ENCODE measurements around the gene DENND2D. TPM values are rescaled to one million over a fixed set of nuclear protein-coding genes. Genes with fewer than 3 reads are reported as not detected.

DENND2D gene
- total and polyA plus RNA-seq, 2 donors (not counting 3 experiments of a cell fraction or from before 2014, with no cell fraction given): 0.41 to 1.00 TPM

DNA sequence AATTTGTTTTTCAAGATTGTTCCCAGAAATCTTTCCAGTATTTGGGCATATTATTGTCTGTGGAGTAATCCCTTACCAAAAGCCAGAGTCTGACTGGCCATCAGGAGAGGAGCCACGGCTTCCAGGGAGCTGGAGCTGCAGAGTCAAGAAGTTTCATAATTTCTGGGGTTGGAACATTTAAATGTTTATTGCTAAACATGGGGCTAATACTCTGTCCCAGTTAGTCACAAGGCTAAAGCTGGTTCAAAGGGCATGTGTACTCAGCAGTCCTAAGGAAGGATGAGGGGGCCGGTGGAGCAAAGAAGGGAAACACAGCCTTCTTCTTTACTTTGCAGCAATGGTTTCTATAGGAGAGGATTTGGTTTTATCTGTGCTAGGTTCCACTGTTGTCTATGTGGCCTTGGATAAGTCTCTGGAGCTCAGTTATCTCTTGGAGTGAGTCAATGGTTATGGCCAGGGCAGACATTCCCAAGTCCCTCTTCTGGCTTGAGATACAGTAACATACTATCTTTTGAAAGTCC is 9.5 kb downstream of the DENND2D start:
- Histone ChIP-seq H4K20me1 (replicated peaks; ENCODE audit: control insufficient read depth, extremely low read depth, insufficient read depth, low read length) (no peaks in the 10 kb centered on the region), H3K4me2 (ENCODE audit: insufficient read depth, low read length) (no peak overlapping the region), H3K4me3 (replicated peaks in 1 of 3; ENCODE audit: insufficient read depth in 1 of 3, low read depth in 1 of 3, low read length in 3 of 3) (no peak overlapping the region), H2AFZ (ENCODE audit: low read depth, low read length) (no peak overlapping the region), H3K27me3 (ENCODE audit: control insufficient read depth in 2 of 2, insufficient read depth in 2 of 2, low read length in 2 of 2) (peaks cover 5 to 6% of the 10 kb centered on the region in 2 experiments), H3K9me3 (replicated peaks; ENCODE audit: control insufficient read depth, insufficient read depth, low read length) (no peaks in the 10 kb centered on the region), H3K79me2 (ENCODE audit: control insufficient read depth, insufficient read depth, low read length) (no peaks in the 10 kb centered on the region), H3K4me1 (ENCODE audit: control insufficient read depth, extremely low read depth, insufficient read depth, low read length) (no peaks in the 10 kb centered on the region), H3K36me3 (ENCODE audit: control insufficient read depth in 2 of 2, extremely low read depth in 1 of 2, insufficient read depth in 2 of 2, low read length in 2 of 2) (peaks cover 0 to 6% of the 10 kb centered on the region in 2 experiments), H3K9me1 (replicated peaks; ENCODE audit: control insufficient read depth, extremely low read depth, insufficient read depth, low read length) (no peaks in the 10 kb centered on the region), H3K27ac (ENCODE audit: insufficient read depth, low read depth, low read length) (no peak overlapping the region), H3K9ac (replicated peaks; ENCODE audit: extremely low read depth, insufficient read depth, low read length) (no peak overlapping the region)
- POLR2A ChIA-PET: no interaction called here
- no peak for FAIRE-seq
- TF ChIP-seq, protein P1, sequence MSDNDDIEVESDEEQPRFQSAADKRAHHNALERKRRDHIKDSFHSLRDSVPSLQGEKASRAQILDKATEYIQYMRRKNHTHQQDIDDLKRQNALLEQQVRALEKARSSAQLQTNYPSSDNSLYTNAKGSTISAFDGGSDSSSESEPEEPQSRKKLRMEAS (IDR thresholded peaks at IDR 0.05; ENCODE audit: insufficient read depth, insufficient read length): no peak
- no peak for TF ChIP-seq POLR2A (IDR thresholded peaks at IDR 0.05; ENCODE audit: low read depth, low read length)
- DNase-seq (ENCODE audit: low read depth, low spot score): no peak
- intact Hi-C loops (cut with micrococcal nuclease): no loop called here
- dilution Hi-C loops (cut with MboI; ENCODE audit: extremely low pct_ligation_motif_present, low sequenced_read_pairs): no loop called here
- no TSS peak for BruUV-seq (replicated peaks)
- CTCF ChIA-PET: interaction anchor here (1.0 to 1.1 kb wide), 3 partner anchors 9 to 24 kb away, joined by 3 to 4 read pairs (median 4); partner anchors contain the start of gene DENND2D

- dilution Hi-C loops (cut with MboI; ENCODE audit: extremely low pct_ligation_motif_present, low sequenced_read_pairs) (no loop called here), intact Hi-C loops (cut with micrococcal nuclease) (no loop called here)
- no peak overlapping the region for H3K9ac ChIP-seq (replicated peaks; ENCODE audit: extremely low read depth, insufficient read depth, low read length)
- H3K9me3 ChIP-seq (replicated peaks; ENCODE audit: control insufficient read depth, insufficient read depth, low read length): no peaks in the 10 kb centered on the region
- no TSS peak for BruUV-seq (replicated peaks)
- no peaks in the 10 kb centered on the region for H3K79me2 ChIP-seq (ENCODE audit: control insufficient read depth, insufficient read depth, low read length)
- H4K20me1 ChIP-seq (replicated peaks; ENCODE audit: control insufficient read depth, extremely low read depth, insufficient read depth, low read length): no peaks in the 10 kb centered on the region
- H2AFZ ChIP-seq (ENCODE audit: low read depth, low read length): no peak overlapping the region
- FAIRE-seq: no peak
- H3K27ac ChIP-seq (ENCODE audit: insufficient read depth, low read depth, low read length): no peak overlapping the region
- ChIA-PET POLR2A (no interaction called here), CTCF (interaction anchor here (0.6 kb wide), 1 partner anchor 283 kb away, joined by 3 read pairs; no protein-coding TSS in a partner anchor)
- H3K4me1 ChIP-seq (ENCODE audit: control insufficient read depth, extremely low read depth, insufficient read depth, low read length): no peaks in the 10 kb centered on the region
- no peak for DNase-seq (ENCODE audit: low read depth, low spot score)
- no peak overlapping the region for H3K4me3 ChIP-seq (replicated peaks in 1 of 3; ENCODE audit: insufficient read depth in 1 of 3, low read depth in 1 of 3, low read length in 3 of 3)
- peaks cover 2 to 6% of the 10 kb centered on the region in 2 experiments for H3K36me3 ChIP-seq (ENCODE audit: control insufficient read depth in 2 of 2, extremely low read depth in 1 of 2, insufficient read depth in 2 of 2, low read length in 2 of 2)
- no peak for TF ChIP-seq GATA2 (IDR thresholded peaks at IDR 0.05; ENCODE audit: insufficient read depth, insufficient read length, low read depth, low read length)
- no peak for TF ChIP-seq JUN (IDR thresholded peaks at IDR 0.05; ENCODE audit: borderline replicate concordance, insufficient read depth, insufficient read length, low read depth)
- no peak for TF ChIP-seq EZH2 (IDR thresholded peaks at IDR 0.05; ENCODE audit: borderline replicate concordance, low read depth, low read length, severe bottlenecking)
- H3K9me1 ChIP-seq (replicated peaks; ENCODE audit: control insufficient read depth, extremely low read depth, insufficient read depth, low read length): no peaks in the 10 kb centered on the region
- H3K27me3 ChIP-seq (ENCODE audit: control insufficient read depth in 2 of 2, insufficient read depth in 2 of 2, low read length in 2 of 2): no peaks in the 10 kb centered on the region
- H3K4me2 ChIP-seq (ENCODE audit: insufficient read depth, low read length): no peak overlapping the region
Observed at GRCh38 chr1:111184663-111185062, 15.8 kb downstream of the DENND2D start.

Data from endothelial cell of umbilical vein (primary cell).